Glutamatergic neuron (in vitro differentiated cells): ENCODE results near the gene VANGL1. TPM values are rescaled to one million over a fixed set of nuclear protein-coding genes. Genes with fewer than 3 reads are reported as not detected.
A peak's percentile ranks its signal among the peaks of the same experiment; 100 is the strongest.

Experiments used
- DNase-seq: peaks from one replicate; pipeline ENCODE4 v3.0.0; 2022
- H3K27ac Mint-ChIP-seq: one replicate; pipeline ENCODE4 v1.8.0; 2020; ENCODE audit warnings: mild to moderate bottlenecking, mixed read lengths, inconsistent platforms; ENCODE audit not compliant: unreplicated experiment
- H3K27me3 Mint-ChIP-seq: one replicate; pipeline ENCODE4 v1.8.0; 2020; ENCODE audit warnings: mild to moderate bottlenecking, moderate library complexity, mixed read lengths, inconsistent platforms; ENCODE audit not compliant: unreplicated experiment
- H3K36me3 Mint-ChIP-seq: one replicate; pipeline ENCODE4 v1.8.0; 2020; ENCODE audit warnings: mild to moderate bottlenecking, mixed read lengths, inconsistent platforms; ENCODE audit not compliant: unreplicated experiment
- H3K4me1 Mint-ChIP-seq: one replicate; pipeline ENCODE4 v1.8.0; 2020; ENCODE audit warnings: mild to moderate bottlenecking, low read depth, mixed read lengths, inconsistent platforms; ENCODE audit not compliant: unreplicated experiment
- H3K4me3 Mint-ChIP-seq: one replicate; pipeline ENCODE4 v1.8.0; 2020; ENCODE audit warnings: mild to moderate bottlenecking, mixed read lengths, inconsistent platforms; ENCODE audit not compliant: unreplicated experiment
- H3K9me3 Mint-ChIP-seq: one replicate; pipeline ENCODE4 v1.8.0; 2020; ENCODE audit warnings: mild to moderate bottlenecking, moderate library complexity, mixed read lengths, inconsistent platforms; ENCODE audit not compliant: unreplicated experiment
- total RNA-seq: library from RNA; stranded (reverse); fragmentation: NEBNext Ultra II Directional; extraction: Animal tissue kit (Norgen Biotek cat#: 25700); gene quantifications from one replicate; pipeline ENCODE4 v1.2.1, GENCODE V29; 2021; ENCODE audit not compliant: unreplicated experiment
- TF ChIP-seq, protein P1 (sequence below): fragments of 200-600 bp; sonication (generic); IDR thresholded peaks from one replicate; pipeline ENCODE4 v1.5.0; 2021; ENCODE audit not compliant: partially characterized antibody, unreplicated experiment

The VANGL1 gene
- total RNA-seq, 1 donor from 2014 or later = 4.6 TPM

DNA sequence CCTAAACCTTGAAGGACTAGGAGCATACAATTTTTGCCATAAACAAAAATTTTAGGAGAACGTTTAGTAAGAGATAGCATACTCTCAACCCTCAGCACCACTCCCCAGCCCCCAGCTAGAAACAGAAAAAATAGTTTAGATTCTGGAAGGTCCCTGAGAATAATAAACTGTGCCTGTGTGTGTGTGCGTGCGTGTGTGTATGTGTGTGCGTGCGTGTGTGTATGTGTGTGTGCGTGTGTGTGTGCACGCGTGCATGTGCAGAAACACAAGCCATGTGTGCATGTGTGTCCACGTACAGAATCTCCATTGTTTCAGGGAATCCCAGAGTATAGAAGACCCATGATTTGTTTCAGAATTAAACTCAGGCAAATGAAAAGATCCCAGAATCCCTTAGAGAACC is 64.2 kb downstream of the VANGL1 start:
- H3K4me3 Mint-ChIP-seq = no peak overlapping the region
- DNase-seq = no peak
- TF ChIP-seq, protein P1, sequence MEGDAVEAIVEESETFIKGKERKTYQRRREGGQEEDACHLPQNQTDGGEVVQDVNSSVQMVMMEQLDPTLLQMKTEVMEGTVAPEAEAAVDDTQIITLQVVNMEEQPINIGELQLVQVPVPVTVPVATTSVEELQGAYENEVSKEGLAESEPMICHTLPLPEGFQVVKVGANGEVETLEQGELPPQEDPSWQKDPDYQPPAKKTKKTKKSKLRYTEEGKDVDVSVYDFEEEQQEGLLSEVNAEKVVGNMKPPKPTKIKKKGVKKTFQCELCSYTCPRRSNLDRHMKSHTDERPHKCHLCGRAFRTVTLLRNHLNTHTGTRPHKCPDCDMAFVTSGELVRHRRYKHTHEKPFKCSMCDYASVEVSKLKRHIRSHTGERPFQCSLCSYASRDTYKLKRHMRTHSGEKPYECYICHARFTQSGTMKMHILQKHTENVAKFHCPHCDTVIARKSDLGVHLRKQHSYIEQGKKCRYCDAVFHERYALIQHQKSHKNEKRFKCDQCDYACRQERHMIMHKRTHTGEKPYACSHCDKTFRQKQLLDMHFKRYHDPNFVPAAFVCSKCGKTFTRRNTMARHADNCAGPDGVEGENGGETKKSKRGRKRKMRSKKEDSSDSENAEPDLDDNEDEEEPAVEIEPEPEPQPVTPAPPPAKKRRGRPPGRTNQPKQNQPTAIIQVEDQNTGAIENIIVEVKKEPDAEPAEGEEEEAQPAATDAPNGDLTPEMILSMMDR = no peak
- peaks cover 5% of the 10 kb centered on the region for H3K36me3 Mint-ChIP-seq
- no peak overlapping the region for H3K27ac Mint-ChIP-seq
- no peaks in the 10 kb centered on the region for H3K9me3 Mint-ChIP-seq
- H3K27me3 Mint-ChIP-seq = no peaks in the 10 kb centered on the region
- H3K4me1 Mint-ChIP-seq = no peaks in the 10 kb centered on the region

DNA sequence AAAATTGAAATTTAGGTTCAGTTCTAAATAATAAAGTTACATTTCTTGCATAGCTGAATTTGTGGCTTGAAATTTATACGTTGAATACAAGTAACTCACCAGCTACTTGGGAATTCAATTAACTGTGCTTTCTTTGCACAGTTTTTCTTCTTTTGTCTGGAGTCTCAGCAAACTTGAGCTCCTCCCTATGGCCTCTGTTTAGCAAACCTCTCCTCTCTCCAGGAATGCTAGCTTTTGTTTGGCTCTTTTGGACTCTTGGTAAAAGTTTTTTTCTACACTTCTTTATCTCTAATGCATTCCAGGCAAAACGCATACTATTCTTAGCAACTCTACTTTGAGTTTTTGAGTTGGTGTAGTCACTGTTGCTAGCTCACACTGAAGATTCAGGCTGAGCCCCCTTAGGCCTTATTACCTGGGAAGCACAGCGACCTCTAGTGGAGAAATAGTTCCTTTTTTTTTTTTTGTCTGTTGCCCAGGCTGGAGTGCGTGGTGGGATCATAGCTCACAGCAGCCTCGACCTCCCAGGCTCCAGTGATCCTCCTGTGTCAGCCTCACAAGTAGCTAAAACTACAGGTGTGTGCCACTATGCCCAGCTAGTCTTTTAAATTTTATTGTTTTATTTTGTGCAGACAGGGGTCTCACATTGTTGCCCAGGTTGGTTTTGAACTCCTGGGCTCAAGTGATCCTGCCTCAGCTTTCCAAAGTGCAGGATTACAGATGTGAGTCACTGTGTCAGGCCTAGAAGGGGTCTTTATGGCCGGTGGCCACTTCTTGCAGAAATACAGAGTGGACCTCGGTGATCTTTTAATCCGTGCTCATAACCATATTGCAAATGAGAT is 65.0 kb downstream of the VANGL1 start:
- no peaks in the 10 kb centered on the region for H3K4me1 Mint-ChIP-seq
- H3K27me3 Mint-ChIP-seq = no peaks in the 10 kb centered on the region

DNA sequence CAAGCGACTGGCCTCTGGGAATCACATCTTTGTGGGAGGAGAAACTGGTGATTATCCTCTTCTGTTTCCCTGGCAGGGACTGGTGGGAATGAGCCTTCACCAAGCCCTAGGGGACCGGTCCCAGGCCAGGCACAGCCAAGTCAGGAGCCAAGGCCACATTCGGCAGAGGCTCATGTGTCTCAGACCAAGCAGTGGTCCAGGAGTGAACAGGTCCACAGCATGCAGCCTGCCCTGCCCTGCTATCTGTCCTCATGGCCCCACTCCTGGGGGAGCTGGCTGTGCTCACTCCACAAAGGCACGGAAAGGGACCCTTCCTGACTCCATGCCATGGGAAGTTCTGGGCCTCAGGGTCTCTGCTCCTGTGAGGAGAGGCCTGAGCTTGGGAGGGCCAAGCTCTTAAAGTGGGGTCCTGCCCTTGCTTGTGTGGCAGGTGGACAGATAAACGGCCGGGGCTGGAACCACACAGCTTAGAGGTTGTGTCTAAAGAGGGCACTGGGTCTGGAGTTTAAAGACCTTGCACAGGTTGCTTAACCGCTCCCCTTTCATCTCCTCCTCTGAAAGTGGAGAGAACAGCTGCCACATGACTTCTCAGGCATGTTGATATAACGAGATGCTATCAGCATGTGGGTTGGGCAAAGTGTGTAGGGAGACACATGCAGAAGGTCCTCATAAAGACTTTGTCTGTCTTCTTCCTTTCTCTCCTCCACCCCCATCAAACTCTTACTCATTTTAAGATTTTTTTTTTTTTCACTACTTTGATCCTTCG is 69.3 kb downstream of the VANGL1 start:
- Mint-ChIP-seq H3K27ac (no peak overlapping the region), H3K27me3 (no peaks in the 10 kb centered on the region), H3K4me3 (no peak overlapping the region), H3K9me3 (peaks cover 2% of the 10 kb centered on the region), H3K4me1 (no peaks in the 10 kb centered on the region), H3K36me3 (peaks cover 5% of the 10 kb centered on the region)
- TF ChIP-seq, protein P1 = no peak
- no peak for DNase-seq

More for the DNA sequence above, 65.0 kb downstream of the VANGL1 start:
- DNase-seq = no peak
- Mint-ChIP-seq H3K9me3 (no peaks in the 10 kb centered on the region), H3K27ac (no peak overlapping the region), H3K36me3 (peaks cover 5% of the 10 kb centered on the region), H3K4me3 (no peak overlapping the region)
- TF ChIP-seq, protein P1 = peak; percentile 92

DNA sequence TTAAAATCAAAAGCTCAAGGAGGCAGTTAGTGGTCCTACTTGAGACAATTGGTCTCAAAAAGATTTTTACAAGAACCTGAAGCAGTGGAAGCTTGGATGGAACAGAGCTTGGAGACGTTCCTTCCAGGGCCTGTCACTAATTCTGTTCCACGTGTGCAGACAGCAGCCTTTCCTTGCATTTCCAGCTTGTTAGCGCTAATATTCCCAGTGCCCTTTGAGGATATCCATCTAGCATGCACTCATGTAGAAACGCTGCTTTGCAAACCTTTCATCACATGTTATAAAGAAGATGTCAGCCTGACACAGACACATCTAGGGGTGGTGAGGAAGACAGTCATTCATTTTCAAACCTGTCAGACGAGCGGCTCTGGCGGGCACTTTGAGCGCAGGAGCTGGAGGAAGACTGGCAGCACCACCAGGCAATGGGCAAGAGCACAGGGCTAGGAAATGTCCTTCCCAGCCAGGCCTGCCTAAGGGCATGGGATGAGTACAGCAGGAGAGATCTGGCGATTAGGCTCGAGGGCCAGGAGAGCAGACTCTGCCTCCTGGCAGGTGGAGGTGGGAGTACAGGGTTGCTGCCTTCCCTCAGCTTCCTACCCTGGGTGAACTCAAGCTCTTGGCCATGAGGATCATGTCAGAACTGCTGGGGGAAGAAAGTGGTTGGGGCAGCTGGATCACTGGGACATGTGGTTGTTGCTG is 71.3 kb downstream of the VANGL1 start:
- no peak for DNase-seq
- H3K9me3 Mint-ChIP-seq = peaks cover 3% of the 10 kb centered on the region
- no peak overlapping the region for H3K4me3 Mint-ChIP-seq
- H3K4me1 Mint-ChIP-seq = peaks cover 3% of the 10 kb centered on the region
- TF ChIP-seq, protein P1 = no peak
- no peak overlapping the region for H3K27ac Mint-ChIP-seq
- H3K27me3 Mint-ChIP-seq = no peaks in the 10 kb centered on the region
- H3K36me3 Mint-ChIP-seq = peaks cover 5% of the 10 kb centered on the region
